A549 (cell line): ENCODE data around the gene N4BP2. TPM values are rescaled to one million over a fixed set of nuclear protein-coding genes. Genes with fewer than 3 reads are reported as not detected.

Experiments
- ATAC-seq, 2 experiments: fragments of 200-7000 bp in 1 of 2; fragments of >200 bp in 1 of 2; cut with Nextera tagmentation in 1 of 2; cut with Tn5 transposase in 1 of 2; 3 replicates each; pipeline versions ENCODE4 v1.8.0 to v1.9.1; 2018 to 2020; ENCODE audit warnings: mild to moderate bottlenecking in 1 of 2, moderate library complexity in 1 of 2
- CTCF ChIA-PET: fragments of 300-600 bp; sonication (Branson Sonifier 250); formaldehyde crosslinking; extraction: SDS; loops from one replicate; lab custom pipeline; 2021; ENCODE audit warnings: antibody characterized with exemption, inconsistent platforms; lab: Yijun Ruan, JAX
- POLR2A ChIA-PET: fragments of 350-600 bp; formaldehyde crosslinking; extraction: SDS; loops from one replicate; lab custom pipeline; 2021; ENCODE audit warnings: antibody characterized with exemption, inconsistent platforms; lab: Yijun Ruan, JAX
- DNase-seq, 2 experiments: peaks; one replicate each; pipeline versions ENCODE4 v3.0.0 to v3.0.0-alpha.2; 2011 to 2016; ENCODE audit warnings: low read depth in 1 of 2, low spot score in 1 of 2
- FAIRE-seq: peaks from 2 replicates; lab custom pipeline; 2011; peaks lifted over from hg19 to GRCh38; lab: Jason Lieb, UNC
- H3K27ac ChIP-seq, 2 experiments: fragments of >200 bp; sonication (Bioruptor Twin); formaldehyde crosslinking; 3 replicates each; pipeline ENCODE4 v1.5.1; 2016 to 2017
- H3K4me1 ChIP-seq: fragments of >200 bp; sonication (Bioruptor Twin); formaldehyde crosslinking; 3 replicates; pipeline ENCODE4 v1.6.1; 2016
- H3K4me2 ChIP-seq: fragments of >200 bp; sonication (Bioruptor Twin); formaldehyde crosslinking; 3 replicates; pipeline ENCODE4 v1.6.1; 2016
- H3K4me3 ChIP-seq: fragments of >200 bp; sonication (Bioruptor Twin); formaldehyde crosslinking; 3 replicates; pipeline ENCODE4 v1.5.1; 2016
- H3K9me3 ChIP-seq: fragments of >200 bp; sonication (Bioruptor Twin); formaldehyde crosslinking; 3 replicates; pipeline ENCODE4 v1.6.1; 2016
- BHLHE40 ChIP-seq: IDR thresholded peaks from 2 replicates; pipeline ENCODE4 v1.6.1; 2012; ENCODE audit warnings: low read depth, low read length, inconsistent platforms
- CBX2 ChIP-seq: fragments of 200-600 bp; sonication (generic); IDR thresholded peaks from 2 replicates; pipeline ENCODE4 v1.6.1; 2016; ENCODE audit warnings: low read depth, mild to moderate bottlenecking, borderline replicate concordance
- CEBPB ChIP-seq, 2 experiments: fragments of >200 bp in 1 of 2; sonication (Bioruptor Twin) in 1 of 2; formaldehyde crosslinking in 1 of 2; IDR thresholded peaks; 2 replicates each; pipeline ENCODE4 v1.6.1; 2012 to 2016
- EHMT2 ChIP-seq: fragments of 200-600 bp; sonication (generic); IDR thresholded peaks from 2 replicates; pipeline ENCODE4 v1.6.1; 2016; ENCODE audit warnings: antibody characterized with exemption, low read depth, mild to moderate bottlenecking, moderate library complexity
- EP300 ChIP-seq, 2 experiments: fragments of >200 bp; sonication (Bioruptor Twin); formaldehyde crosslinking; IDR thresholded peaks; 2 replicates in 1 of 2; 3 replicates in 1 of 2; pipeline ENCODE4 v1.6.1; 2016 to 2017
- FOXS1 ChIP-seq: fragments of 250-450 bp; sonication (Bioruptor Pico); IDR thresholded peaks from 2 replicates; pipeline ENCODE4 v1.5.0; 2020; ENCODE audit warnings: mild to moderate bottlenecking, moderate library complexity
- HOXA7 ChIP-seq: fragments of 250-450 bp; sonication (Bioruptor Pico); IDR thresholded peaks from 2 replicates; pipeline ENCODE4 v1.5.0; 2020; ENCODE audit warnings: mild to moderate bottlenecking, moderate library complexity
- HOXB13 ChIP-seq: fragments of 250-450 bp; sonication (Bioruptor Pico); IDR thresholded peaks from 2 replicates; pipeline ENCODE4 v1.5.0; 2020; ENCODE audit warnings: low read depth, mild to moderate bottlenecking, moderate library complexity
- HOXB5 ChIP-seq: fragments of 250-450 bp; sonication (Bioruptor Pico); IDR thresholded peaks from 2 replicates; pipeline ENCODE4 v1.5.0; 2020; ENCODE audit warnings: mild to moderate bottlenecking, moderate library complexity
- KDM1A ChIP-seq: fragments of 200-600 bp; sonication (generic); IDR thresholded peaks from 2 replicates; pipeline ENCODE4 v1.6.1; 2016; ENCODE audit warnings: low read depth, mild to moderate bottlenecking
- KDM5A ChIP-seq: fragments of 200-600 bp; sonication (generic); IDR thresholded peaks from 2 replicates; pipeline ENCODE4 v1.6.1; 2016; ENCODE audit warnings: antibody characterized with exemption, mild to moderate bottlenecking
- MYC ChIP-seq: IDR thresholded peaks from 2 replicates; pipeline ENCODE4 v1.6.1; 2012; ENCODE audit warnings: mild to moderate bottlenecking, inconsistent platforms, low read length, improper control_type of control experiment, borderline replicate concordance
- NFE2L2 ChIP-seq: fragments of 150-350 bp; conservative IDR thresholded peaks from 2 replicates; pipeline ENCODE4 v1.6.1; 2014; ENCODE audit warnings: low read length
- NR3C1 ChIP-seq: fragments of >200 bp; sonication (Bioruptor Twin); formaldehyde crosslinking; IDR thresholded peaks from 3 replicates; pipeline ENCODE4 v1.6.1; 2017
- PHF8 ChIP-seq: fragments of 200-600 bp; sonication (generic); IDR thresholded peaks from 2 replicates; pipeline ENCODE4 v1.6.1; 2016; ENCODE audit warnings: low read depth, mild to moderate bottlenecking, antibody characterized with exemption, moderate library complexity, borderline replicate concordance
- POLR2AphosphoS2 ChIP-seq: conservative IDR thresholded peaks from 2 replicates; pipeline ENCODE4 v1.6.1; 2012; ENCODE audit warnings: low read length, improper control_type of control experiment, inconsistent platforms
- RARB ChIP-seq: fragments of 250-450 bp; sonication (Bioruptor Pico); IDR thresholded peaks from 2 replicates; pipeline ENCODE4 v1.8.0; 2021; ENCODE audit warnings: mild to moderate bottlenecking, moderate library complexity
- SREBF2 ChIP-seq: fragments of 450-650 bp; IDR thresholded peaks from 2 replicates; pipeline ENCODE4 v1.6.1; 2014; ENCODE audit warnings: mild to moderate bottlenecking, moderate library complexity
- TFCP2L1 ChIP-seq: fragments of 250-450 bp; sonication (Bioruptor Pico); IDR thresholded peaks from 2 replicates; pipeline ENCODE4 v1.5.0; 2021; ENCODE audit warnings: mild to moderate bottlenecking
- TP53 ChIP-seq: fragments of 250-450 bp; sonication (Bioruptor Pico); IDR thresholded peaks from 2 replicates; pipeline ENCODE4 v1.5.0; 2021; ENCODE audit warnings: mild to moderate bottlenecking, moderate library complexity
- ZFP36 ChIP-seq: fragments of 450-650 bp; IDR thresholded peaks from 2 replicates; pipeline ENCODE4 v1.6.1; 2014; ENCODE audit warnings: borderline replicate concordance; ENCODE audit not compliant: partially characterized antibody
- WGBS: methylation state at CpG from one replicate; pipeline ENCODE4 v1.1.6; 2017; ENCODE audit errors: missing lambda C conversion rate; 5-methylcytosine and 5-hydroxymethylcytosine counted together
- polyA plus RNA-seq, 4 experiments: library from polyadenylated mRNA; depleted of rRNA in 3 of 4; stranded (reverse); fragments of >200 nt; fragmentation: RNase III in 1 of 4; extraction: RNeasy Plus Mini Kit Qiagen cat#74134 plus additional on column Dnase treatment in 1 of 4; gene quantifications; 2 replicates in 3 of 4; 3 replicates in 1 of 4; pipeline ENCODE4 v1.2.3, GENCODE V29; 2011 to 2017
- TF ChIP-seq, protein P1 (sequence below): IDR thresholded peaks from 2 replicates; pipeline ENCODE4 v1.6.1; 2012; ENCODE audit warnings: low read depth, borderline replicate concordance
- TF ChIP-seq, protein P2 (sequence below): fragments of 250-450 bp; sonication (Bioruptor Pico); IDR thresholded peaks from 2 replicates; pipeline ENCODE4 v1.5.0; 2020; ENCODE audit warnings: low read depth, mild to moderate bottlenecking, moderate library complexity
- TF ChIP-seq, protein P3 (sequence below): IDR thresholded peaks from 2 replicates; pipeline ENCODE4 v1.6.1; 2012

Gene N4BP2
- polyA plus RNA-seq, 2 of the 4 experiments (the other 2 are of a cell fraction) = 2.7 to 10.4 TPM

DNA sequence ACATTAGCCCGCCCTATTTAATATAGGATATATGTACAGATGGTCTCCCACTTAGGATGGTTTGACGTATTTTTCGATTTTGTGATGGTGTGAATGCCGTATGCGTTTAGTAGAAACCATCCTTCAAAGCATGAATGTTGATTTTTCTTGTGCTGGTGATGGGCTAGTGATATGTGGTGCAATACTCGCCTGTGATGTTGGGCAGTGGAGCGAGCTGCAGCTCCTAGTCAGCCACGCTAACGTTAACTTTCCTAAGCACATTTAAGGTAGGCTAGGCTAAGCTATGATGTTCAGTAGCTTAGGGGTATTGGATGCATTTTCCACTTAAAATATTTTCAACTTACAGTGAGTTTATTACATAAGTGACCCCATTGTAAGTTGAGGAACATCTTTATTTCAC is 103.6 kb downstream of the N4BP2 start:
- ATAC-seq = no peak
- Histone ChIP-seq H3K4me1 (no peaks in the 10 kb centered on the region), H3K4me2 (no peak overlapping the region), H3K27ac (no peak overlapping the region), H3K9me3 (no peaks in the 10 kb centered on the region), H3K4me3 (no peak overlapping the region)
- no peak for FAIRE-seq
- ChIA-PET CTCF (no interaction called here), POLR2A (no interaction called here)
- WGBS = 93% methylated on average over 9 of the region's 9 CpGs
- TF ChIP-seq FOXS1 (CRISPR knock-in tag) = no peak
- DNase-seq = no peak

DNA sequence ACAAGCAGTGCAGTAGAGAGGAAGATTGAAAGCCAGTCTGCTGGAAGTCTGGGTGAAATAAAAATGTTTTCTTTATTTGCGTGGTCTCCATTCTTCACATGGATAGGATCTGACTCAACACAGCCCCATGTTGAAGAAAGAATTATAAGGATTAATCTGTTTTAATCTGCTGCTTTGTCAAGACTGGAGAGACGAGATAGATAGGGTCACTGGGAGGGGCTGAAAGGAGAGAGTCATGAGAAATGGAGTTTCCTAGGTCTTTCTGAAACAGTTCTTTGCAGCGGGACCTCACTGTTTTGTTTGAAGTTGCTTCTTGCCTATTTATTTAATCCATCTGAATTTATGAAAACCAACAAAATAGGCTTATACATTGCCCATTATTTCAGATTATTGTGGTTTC is 107.8 kb downstream of the N4BP2 start:
- no peaks in the 10 kb centered on the region for H3K4me1 ChIP-seq
- no peaks in the 10 kb centered on the region; the same call in 2 of the 3 replicates for H3K9me3 ChIP-seq
- no peak for TF ChIP-seq NR3C1
- TF ChIP-seq HOXA7 (CRISPR knock-in tag) = no peak
- FAIRE-seq = no peak
- H3K4me3 ChIP-seq = no peak overlapping the region
- CTCF ChIA-PET = interaction anchor here (1.6 kb wide), 1 partner anchor 15 kb away, joined by 3 read pairs; no protein-coding TSS in a partner anchor
- DNase-seq = no peak
- POLR2A ChIA-PET = no interaction called here
- H3K27ac ChIP-seq = no peak overlapping the region
- WGBS = 64% methylated on average over 3 of the region's 3 CpGs
- no peak overlapping the region for H3K4me2 ChIP-seq
- no peak for ATAC-seq

DNA sequence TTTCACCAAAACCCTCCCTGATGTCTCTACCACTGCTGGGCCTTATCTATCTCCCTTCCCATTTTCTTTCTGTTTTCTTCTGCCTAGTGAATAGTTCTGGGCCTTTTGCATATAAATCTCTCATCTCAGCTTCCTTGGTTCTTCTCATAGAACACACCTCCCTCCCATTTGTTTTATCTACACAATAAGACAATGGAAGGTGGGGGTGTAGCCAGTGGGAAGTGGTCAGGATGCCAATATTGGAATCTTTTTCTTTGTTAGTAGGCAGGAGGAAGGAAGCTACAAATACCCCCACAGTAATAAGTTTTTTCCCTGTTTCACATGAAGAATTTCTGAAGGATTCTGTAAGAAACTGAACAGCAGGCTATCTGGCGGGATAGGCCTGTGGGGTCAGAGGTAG is 109.3 kb downstream of the N4BP2 start:
- WGBS = 100% methylated on average over 1 of the region's 1 CpG
- POLR2A ChIA-PET = no interaction called here
- H3K27ac ChIP-seq = no peak overlapping the region
- H3K4me1 ChIP-seq = no peaks in the 10 kb centered on the region
- H3K4me3 ChIP-seq = no peak overlapping the region
- FAIRE-seq (no peak), DNase-seq (no peak), ATAC-seq (no peak)
- no peaks in the 10 kb centered on the region; the same call in 2 of the 3 replicates for H3K9me3 ChIP-seq
- CTCF ChIA-PET = no interaction called here
- H3K4me2 ChIP-seq = no peak overlapping the region
- TF ChIP-seq CEBPB (IDR thresholded peaks at IDR 0.05) (no peak), HOXB5 (CRISPR knock-in tag) (no peak), KDM1A (no peak), KDM5A (no peak), CBX2 (no peak), BHLHE40 (no peak), EHMT2 (no peak), TP53 (CRISPR knock-in tag) (no peak), EP300 (IDR thresholded peaks at IDR 0.05) (no peak)
- TF ChIP-seq, protein P1, sequence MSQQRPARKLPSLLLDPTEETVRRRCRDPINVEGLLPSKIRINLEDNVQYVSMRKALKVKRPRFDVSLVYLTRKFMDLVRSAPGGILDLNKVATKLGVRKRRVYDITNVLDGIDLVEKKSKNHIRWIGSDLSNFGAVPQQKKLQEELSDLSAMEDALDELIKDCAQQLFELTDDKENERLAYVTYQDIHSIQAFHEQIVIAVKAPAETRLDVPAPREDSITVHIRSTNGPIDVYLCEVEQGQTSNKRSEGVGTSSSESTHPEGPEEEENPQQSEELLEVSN = no peak
- TF ChIP-seq, protein P2, sequence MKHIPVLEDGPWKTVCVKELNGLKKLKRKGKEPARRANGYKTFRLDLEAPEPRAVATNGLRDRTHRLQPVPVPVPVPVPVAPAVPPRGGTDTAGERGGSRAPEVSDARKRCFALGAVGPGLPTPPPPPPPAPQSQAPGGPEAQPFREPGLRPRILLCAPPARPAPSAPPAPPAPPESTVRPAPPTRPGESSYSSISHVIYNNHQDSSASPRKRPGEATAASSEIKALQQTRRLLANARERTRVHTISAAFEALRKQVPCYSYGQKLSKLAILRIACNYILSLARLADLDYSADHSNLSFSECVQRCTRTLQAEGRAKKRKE (CRISPR knock-in tag) = no peak

DNA sequence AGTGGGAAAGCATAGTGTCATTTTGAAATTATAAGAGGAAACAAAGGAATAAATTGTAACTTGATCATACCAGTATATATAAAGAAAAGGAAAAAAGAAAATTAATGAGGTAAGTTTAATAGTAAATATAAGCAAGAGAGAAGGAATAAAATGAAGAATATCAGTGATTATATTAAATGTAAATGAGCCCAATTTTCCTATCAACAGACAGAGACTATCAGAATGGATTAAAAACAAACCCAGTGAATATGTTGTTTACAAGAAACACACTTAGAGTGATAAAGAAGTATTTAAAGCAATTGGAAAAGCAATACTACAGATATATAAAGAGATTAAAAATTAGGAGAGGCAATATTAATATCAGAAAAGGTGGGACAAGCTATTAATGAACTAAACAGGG is 111.4 kb downstream of the N4BP2 start:
- no peaks in the 10 kb centered on the region for H3K4me1 ChIP-seq
- no peak for ATAC-seq
- POLR2A ChIA-PET = no interaction called here
- H3K27ac ChIP-seq = no peak overlapping the region
- no peak overlapping the region for H3K4me2 ChIP-seq
- TF ChIP-seq HOXB5 (CRISPR knock-in tag) (no peak), PHF8 (no peak), TFCP2L1 (CRISPR knock-in tag) (no peak), RARB (CRISPR knock-in tag) (no peak), HOXB13 (CRISPR knock-in tag) (no peak), TP53 (CRISPR knock-in tag) (no peak), KDM5A (no peak), POLR2AphosphoS2 (no peak), MYC (no peak), NFE2L2 (no peak), ZFP36 (no peak), CEBPB (IDR thresholded peaks at IDR 0.05) (no peak), SREBF2 (no peak), FOXS1 (CRISPR knock-in tag) (no peak)
- TF ChIP-seq, protein P1 = no peak
- TF ChIP-seq, protein P3, sequence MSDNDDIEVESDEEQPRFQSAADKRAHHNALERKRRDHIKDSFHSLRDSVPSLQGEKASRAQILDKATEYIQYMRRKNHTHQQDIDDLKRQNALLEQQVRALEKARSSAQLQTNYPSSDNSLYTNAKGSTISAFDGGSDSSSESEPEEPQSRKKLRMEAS = no peak
- H3K9me3 ChIP-seq = no peaks in the 10 kb centered on the region; the same call in 2 of the 3 replicates
- CTCF ChIA-PET = no interaction called here
- FAIRE-seq = no peak
- no peak overlapping the region for H3K4me3 ChIP-seq
- DNase-seq = no peak
